A204.1 (cell line): ENCODE data around the gene C17orf114.

Experiments
- FAIRE-seq: peaks from 2 replicates; lab custom pipeline; 2012; peaks lifted over from hg19 to GRCh38; lab: Jason Lieb, UNC

The C17orf114 gene

DNA sequence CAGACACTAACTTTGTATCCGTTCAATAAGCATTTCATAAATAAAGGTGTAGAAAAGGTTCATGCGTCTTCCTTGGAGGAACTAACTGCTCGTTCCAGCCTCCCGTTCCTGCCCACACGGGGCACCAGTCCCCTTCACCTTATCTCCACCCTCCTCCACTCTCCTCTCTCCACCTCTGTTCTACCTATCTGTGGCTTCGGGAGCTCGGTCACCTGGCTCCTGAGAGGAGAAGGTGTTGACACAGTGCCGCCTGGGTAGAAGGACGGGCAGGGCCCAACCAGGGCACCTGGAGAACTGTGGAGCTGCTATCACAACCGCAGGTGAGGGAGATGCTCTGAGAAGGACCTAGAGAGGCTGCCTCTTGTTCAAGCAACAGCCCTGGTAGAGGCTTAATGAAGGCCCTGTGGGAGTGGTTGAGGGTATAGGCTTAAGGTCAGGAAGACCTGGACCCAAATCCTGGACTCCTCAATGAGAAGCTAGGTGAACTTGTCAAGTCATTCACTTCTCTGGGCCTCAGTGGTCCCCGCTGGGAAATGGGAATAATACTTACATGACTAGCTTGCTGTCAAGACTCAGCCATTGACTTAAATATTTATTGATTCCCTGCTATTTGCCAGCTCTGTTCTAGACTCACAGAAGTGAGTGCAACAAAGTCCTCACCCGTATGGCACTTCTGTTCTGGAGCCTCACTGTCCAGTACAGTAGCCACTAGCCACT, 21.4 kb upstream of the C17orf114 start:
- no peak for FAIRE-seq

DNA sequence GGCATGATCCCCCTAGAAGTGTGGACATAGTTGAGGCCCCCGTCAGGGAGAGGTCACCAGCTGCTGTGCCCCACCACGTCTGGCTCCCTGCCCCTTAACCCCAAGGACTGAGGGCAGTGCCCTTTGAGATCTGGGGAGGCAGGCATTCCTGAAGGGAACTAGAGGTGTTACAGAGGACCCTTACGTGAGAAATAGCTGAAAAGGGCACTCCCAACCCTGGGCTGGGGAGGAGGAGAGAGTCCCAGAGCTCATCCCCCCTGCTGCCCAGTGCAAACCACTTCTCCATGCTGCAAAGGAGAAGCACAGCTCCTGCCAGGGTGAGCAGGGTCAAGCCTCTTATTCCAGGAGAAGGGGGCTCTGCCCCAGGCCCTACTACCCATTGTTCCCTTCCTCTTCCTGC, 20.7 kb upstream of the C17orf114 start:
- FAIRE-seq = no peak

DNA sequence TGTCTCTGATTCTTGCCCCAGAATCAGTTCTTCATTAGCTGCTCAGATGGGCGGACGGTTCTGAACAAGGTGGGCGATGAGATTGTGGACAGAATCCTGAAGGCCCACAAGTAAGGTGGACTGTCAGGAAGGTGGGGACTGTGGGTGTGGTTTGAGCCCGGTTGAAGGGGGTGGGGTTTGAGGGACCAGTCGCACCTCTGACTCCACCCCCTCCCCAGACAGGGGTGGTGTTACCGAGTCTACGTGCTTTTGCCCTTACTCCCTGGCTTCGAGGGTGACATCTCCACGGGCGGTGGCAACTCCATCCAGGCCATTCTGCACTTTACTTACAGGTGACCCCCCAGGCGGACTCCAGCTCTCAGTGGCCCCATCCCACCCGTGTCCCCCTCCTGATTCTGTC, 16.1 kb upstream of the C17orf114 start:
- FAIRE-seq = no peak

DNA sequence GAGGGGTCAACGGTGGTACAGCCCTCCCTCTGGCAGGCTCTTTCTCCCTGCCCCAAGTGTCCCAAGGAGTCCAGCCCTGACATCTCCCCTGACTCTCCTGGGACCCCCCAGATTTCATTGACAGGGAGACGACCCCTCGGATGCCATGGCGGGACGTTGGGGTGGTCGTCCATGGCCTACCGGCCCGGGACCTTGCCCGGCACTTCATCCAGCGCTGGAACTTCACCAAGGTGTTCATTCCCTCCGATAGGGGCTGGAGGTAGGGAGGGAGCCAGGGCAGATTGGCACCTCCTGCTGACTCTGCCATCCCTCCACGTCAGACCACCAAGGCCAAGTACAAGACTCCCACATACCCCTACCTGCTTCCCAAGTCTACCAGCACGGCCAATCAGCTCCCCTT, 14.7 kb upstream of the C17orf114 start:
- FAIRE-seq = no peak

DNA sequence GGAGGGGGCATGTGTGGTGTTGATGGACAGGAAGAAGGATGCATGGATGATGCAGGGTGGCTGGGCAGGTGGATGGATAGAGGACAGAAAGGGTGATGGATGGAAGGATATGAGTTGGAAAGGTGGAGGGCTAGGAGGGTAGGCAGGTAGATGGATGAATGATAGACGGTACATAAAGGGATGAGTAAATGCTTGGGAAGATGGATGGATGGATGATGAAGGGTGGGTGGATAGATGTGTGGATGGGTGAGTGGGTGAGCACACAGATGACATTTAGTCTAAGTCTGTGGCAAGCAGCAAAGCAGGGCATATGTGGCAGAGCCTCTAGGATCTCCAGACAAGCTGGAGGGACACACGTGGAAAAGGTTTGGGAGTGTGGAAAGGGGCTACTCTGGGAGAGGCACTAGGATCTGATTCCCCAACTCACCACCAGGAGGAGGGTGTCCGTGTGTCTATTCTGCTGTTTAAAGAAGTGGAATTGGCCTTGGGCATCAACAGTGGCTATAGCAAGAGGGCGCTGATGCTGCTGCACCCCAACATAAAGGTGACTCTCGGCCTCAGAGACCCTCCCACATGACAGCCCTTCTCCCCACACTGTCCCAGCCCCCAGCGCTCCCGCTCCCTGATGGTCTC, 13.0 kb upstream of the C17orf114 start:
- FAIRE-seq = no peak

DNA sequence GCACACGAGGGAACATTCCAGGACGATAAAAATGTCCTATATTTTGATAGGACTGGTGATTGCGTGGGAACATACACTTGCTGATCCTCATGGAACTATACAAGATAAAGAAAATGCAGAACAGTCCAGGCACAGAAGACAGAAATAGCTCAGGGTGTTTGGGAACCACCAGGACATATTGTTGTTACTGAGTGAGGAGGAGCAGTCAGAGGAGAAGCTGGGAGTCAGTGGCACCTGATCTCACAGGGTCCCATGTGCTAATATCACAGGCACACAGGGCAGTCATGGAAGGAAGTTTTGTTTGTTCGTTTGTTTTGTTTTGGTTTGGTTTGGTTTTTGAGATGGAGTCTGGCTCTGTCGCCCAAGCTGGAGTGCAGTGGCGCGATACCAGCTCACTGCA, 10.6 kb upstream of the C17orf114 start:
- FAIRE-seq = no peak

DNA sequence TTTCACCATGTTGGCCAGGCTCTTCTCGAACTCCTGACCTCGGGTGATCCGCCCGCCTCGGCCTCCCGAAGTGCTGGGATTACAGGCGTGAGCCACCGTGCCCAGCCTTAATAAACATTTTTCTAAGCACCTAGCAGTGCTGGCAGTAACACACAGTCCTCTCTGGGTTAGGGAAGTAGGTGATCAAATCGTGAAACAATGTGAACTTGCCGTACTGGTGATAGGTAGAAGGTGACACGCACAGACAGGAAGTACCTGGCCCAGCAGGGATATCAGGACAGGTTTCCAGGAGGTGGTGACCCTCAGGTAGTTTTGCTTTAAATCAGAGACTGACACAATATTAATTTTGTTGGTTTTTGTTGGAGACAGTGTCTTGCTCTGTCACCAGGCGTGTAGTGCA, 9.3 kb upstream of the C17orf114 start:
- no peak for FAIRE-seq

DNA sequence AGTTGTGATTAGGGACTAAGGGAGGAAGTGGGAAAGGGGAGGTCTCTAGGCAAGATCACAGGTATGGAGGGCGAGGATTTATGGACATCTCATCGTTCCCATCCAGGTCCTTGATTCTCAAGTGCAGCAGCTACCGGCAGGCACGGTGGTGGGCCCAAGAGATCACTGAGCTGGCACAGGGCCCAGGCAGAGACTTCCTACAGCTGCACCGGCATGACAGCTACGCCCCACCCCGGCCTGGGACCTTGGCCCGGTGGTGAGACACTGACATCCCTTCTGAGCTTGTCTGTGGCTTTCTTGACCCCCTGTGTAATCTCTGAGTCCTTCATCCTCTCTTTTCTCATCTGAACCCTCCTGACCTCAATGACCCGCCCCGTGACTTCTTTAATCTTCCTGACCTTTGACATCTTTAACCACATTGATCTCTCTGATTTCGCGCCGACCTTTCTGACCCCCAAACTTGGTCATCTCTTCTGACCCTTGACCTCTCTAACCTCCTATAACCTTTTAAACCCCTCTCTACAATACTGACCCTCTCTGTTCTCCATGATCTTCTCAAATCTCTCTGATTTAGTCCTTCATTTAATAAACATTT, 8.7 kb upstream of the C17orf114 start:
- FAIRE-seq = no peak

DNA sequence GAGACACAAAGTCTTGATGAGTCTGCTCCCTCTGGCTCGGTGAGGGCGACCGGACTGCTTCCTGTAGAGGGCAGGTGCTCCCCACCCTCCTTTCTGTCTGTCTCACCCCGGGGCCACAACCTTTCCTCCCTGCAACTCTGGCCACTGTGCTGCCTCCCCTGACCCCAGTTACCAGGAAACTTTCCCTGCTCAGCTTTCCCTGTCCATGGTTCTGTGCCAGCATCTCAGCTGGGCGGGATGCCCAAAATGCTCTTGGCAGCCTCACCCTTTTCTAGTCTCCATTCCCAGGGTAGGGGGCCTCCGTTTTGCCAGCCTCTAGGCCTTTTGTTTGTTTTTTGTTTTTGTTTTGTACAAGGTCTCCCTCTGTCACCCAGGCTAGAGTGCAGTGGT, 6.2 kb upstream of the C17orf114 start:
- FAIRE-seq = no peak

DNA sequence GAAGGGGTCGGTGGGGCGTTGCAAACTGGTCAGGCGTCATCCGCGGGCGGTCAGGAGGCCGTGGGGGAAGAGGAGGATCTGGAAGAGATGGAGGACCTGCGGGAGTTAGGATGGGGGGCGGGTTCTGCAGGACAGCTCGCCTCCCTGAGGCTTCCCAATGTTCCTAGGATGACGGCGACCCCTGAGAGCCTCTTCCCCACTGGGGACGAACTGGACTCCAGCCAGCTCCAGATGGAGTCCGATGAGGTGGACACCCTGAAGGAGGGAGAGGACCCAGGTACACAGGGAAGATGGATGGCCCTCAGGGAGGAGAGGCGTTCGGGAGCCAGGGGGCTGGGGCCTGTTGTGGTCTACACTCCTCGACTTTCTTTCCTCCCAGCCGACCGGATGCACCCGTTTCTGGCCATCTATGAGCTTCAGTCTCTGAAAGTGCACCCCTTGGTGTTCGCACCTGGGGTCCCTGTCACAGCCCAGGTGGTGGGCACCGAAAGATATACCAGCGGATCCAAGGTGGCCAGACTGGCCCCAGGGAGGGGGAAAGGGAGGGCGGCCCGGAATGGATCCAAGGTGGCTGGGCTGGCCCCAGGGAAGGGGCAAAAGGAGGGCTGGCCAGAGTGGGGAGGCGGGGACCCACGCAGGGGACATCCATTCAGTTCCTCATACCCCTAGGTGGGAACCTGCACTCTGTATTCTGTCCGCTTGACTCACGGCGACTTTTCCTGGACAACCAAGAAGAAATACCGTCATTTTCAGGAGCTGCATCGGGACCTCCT, 5.7 kb upstream of the C17orf114 start:
- no peak for FAIRE-seq

DNA sequence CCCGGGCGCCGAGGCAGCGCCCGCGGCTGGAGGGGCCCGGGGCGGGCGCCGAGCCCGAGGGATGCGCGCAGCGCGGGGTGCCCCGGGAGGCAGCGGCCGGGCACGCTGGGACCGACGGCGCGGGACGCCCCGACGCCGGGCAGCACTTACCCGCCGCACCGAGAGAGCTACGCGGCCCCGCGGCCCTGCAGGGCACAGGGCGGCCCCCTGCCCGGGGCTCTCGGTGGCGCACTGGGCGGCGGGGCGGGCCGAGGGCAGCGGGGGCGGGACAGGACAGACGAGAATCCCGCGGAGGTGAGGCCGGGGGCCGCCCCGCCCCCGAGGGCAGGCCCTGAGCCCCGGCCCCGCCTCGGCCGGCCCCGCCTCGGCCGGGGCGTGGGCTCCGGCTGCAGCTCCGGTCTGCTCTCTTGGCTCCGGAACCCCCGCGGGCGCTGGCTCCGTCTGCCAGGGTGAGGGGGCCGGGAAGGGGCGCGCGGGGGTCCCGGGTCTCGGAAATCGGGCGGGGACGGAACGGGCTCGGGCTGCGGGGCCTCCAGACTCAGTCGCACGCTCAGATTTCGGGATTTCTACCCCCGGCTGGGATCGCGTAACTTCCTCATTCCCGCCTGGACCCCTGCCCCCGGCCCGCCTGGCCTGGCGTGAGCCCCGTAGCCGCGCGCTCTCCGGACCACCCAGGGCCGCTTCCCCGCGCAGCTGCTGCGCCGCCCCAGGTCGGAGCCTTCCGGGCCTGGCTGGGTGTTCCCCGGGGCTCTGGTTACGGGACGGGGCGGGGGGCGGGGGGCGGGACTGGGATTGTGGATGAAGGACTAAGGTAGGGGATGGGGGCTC, 4.9 kb upstream of the C17orf114 start, which contains the start of gene PLD2:
PLD2 (plus strand) TSS at position 376 of the 828 bp plus-strand sequence. CDS start 621 bp downstream, outside the sequence.
- no peak for FAIRE-seq

DNA sequence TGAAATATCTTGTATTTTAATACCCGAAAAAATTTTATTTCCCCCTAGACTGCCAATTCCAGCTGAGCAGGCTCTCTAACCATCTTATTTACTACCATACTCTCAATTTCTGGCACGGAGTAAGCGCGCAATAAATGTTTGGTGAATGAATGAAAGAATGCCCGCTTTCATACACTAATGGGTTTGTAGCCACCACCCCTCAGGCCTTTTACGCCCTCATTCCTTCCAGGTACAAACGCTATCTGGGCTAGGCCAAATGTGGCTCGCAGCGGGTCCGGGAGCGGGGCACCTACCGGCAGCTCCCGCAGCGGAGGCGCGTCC, 4.3 kb upstream of the C17orf114 start:
- FAIRE-seq = no peak

DNA sequence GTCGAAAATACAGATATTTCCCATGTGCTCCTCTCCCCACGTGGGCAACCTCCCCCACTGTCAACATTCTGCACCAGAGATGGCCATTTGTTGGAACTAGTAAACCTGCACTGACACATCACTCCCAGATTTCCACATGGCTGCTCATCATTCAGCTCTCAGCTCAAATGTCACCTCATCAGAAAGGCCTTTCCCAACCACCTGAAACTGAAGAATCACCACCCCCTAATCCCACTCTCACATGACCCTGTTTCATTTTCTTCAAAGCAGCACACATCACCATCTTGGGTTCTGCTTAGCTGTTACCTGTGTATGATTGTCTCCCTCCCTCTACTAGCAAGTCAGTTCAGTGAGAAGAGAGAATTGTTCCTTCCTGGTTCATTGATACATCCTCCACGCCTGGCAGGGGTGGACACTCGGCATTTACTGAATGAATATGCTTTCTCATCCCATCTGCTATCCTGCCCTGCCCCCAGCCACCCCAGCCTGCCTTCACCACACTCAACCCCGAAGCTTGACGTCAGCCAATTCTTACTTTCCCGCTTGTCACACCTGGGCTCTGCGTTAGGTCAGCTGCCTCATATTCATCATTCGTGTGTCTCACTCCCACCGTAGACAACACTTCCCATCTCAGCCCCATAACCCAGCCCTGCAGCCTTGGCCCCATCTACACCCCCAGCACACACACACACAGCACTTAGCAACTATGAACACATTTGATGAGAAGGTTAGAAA, 1.5 kb downstream of the C17orf114 start:
- no peak for FAIRE-seq

DNA sequence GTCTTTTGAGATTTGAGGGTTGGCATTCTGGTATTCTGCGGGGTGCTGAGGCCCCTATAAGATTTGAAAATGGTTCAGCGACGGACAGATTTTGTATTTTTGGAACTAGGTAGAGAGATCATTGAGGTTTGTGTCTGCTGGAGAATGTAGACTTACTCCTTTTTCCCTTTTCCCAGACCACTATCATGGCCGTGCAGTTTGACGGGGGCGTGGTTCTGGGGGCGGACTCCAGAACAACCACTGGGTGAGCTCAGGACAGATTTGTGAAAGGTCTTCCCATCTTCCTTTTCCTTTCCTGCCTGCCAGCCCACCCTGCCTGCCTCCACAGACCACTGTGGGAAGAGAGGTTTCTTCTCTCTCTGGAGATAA, 5.6 kb downstream of the C17orf114 start:
- no peak for FAIRE-seq

DNA sequence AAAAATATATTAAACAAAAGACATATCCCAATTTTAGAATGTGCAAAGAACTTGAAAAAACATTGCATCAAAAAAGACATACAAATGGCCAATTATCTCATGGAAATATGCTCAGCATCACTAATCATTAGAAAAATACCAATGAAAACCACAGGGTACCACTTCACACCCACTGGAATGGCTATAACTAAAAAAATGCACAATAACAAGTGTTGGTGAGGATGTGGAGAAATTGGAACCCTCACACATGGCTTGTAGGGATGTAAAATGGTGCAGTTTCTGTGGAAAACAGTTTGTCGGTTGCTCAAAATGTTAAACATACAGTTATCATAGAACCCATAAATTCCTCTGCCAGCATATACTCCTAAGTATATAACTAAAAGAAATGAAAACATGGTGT, 7.0 kb downstream of the C17orf114 start:
- FAIRE-seq = no peak

DNA sequence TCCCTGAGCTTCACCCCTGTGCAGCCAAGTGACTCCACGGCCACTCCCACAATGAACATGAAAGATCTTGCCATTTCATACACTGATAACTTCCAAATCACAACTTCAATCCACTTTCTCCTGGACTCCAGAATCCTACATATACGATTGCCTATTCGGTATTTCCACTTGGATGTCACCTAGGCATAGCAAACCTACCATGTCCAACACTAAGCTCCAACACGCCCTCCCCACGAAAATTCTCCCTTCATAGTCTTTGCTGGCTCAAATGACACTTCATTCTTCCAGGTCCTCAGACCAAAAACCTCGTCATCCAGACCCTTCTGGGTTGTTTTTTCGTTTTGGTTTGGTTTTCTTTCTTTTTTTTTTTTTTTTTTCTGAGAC, 11.4 kb downstream of the C17orf114 start:
- FAIRE-seq = no peak

DNA sequence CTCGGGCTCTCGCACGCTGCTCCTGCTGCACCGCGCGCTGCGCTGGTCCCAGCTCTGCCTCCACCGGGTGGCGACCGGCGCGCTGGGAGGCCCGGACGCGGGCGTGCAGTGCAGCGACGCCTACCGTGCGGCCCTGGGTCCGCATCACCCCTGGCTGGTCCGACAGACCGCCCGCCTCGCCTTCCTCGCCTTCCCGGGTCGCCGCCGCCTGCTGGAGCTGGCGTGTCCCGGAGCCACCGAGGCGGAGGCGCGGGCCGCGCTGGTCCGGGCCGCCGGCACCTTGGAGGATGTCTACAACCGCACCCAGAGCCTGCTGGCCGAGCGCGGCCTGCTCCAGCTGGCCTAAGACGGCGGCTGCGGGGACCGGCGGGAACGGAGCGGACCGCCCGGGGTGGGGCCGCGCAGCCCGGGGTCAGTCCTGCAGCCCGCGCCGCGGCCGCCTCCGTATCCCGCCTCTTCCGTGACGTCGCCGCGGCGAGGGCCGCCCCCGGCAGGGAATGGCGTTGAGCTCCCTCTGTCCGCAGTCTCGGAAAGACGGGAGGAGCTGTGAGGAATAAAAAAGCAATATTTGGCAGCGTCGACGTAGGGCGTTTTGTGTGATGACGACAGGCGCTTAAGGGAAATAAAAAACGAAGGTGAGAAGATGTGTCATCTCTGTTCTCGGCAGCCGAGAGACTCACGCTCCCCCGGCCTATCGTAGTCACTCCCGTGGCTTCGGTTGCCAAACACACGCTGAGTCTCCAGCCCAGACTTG, 12.0 kb downstream of the C17orf114 start:
- FAIRE-seq = no peak

DNA sequence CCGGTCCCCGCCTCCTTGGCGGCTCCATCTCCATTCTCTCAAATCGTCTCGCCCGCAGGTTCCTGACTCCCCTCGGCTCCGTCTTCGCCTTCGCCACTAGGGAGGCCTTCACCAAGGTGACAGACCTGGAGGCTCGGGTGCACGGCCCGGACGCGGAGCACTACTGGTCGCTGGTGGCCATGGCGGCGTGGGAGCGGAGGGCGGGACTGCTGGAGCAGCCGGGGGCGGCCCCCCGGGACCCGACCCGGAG, 12.5 kb downstream of the C17orf114 start:
- no peak for FAIRE-seq

DNA sequence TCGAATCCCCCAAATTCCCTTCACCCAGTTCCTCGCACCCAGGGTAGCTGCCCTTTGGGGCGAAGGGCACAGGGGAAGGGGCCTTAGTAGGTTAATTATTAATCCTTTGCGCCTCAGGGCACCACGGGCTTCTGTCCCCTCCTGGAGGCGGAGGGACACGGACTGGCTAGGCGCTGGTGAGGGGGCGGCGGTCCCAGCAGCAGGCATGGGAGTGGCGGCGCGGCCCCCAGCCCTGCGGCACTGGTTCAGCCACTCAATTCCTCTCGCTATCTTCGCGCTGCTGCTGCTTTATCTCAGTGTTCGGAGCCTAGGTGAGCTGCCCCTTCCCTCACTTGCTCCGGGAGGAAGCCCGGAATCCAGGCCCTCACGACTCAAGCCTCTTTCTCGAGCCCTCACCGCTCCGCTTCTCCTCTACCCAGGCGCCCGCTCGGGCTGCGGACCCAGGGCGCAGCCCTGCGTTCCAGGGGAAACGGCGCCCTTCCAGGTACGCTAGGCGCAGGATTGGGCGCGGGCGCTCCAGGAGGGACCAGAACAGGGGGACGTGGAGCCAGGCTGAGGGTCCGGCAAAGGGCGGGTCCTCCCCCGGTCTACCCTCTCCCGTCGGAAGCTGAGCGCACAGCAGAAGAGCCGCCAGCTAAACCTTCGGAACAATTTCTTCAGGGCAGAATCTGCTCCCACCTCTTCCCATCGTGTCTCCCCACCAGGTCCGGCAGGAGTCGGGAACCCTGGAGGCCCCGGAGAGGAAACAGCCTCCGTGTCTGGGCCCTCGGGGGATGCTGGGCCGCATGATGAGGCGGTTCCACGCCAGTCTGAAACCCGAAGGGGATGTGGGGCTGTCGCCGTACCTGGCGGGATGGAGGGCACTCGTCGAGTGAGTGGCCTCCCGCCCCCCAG, 13.1 kb downstream of the C17orf114 start, which contains the start of gene GLTPD2:
GLTPD2 (plus strand) TSS at position 158 of the 894 bp plus-strand sequence; CDS start at position 206, 48 bp downstream.
- no peak for FAIRE-seq
